ENCODE results near the gene CAPN13.

The CAPN13 gene

GRCh38 chr2:30763151-30763660 lies 44.0 kb downstream of the CAPN13 start:
- DNase-seq, result no peak

GRCh38 chr2:30761226-30761625 lies 46.0 kb downstream of the CAPN13 start:
- DNase-seq, result no peak

GRCh38 chr2:30759481-30759880 lies 47.8 kb downstream of the CAPN13 start:
- no peak for DNase-seq

- DNase-seq, result no peak
Observed at GRCh38 chr2:30758191-30758651, 49.0 kb downstream of the CAPN13 start.

GRCh38 chr2:30757749-30758148 lies 49.5 kb downstream of the CAPN13 start:
- DNase-seq, result no peak

GRCh38 chr2:30756971-30757370 lies 50.3 kb downstream of the CAPN13 start:
- DNase-seq, result no peak

GRCh38 chr2:30756051-30756719 lies 51.1 kb downstream of the CAPN13 start:
- no peak for DNase-seq

GRCh38 chr2:30753630-30754029 lies 53.6 kb downstream of the CAPN13 start:
- no peak for DNase-seq

- DNase-seq, result no peak
Observed at GRCh38 chr2:30752811-30753210, 54.4 kb downstream of the CAPN13 start.

GRCh38 chr2:30747206-30747605 lies 60.0 kb downstream of the CAPN13 start:
- DNase-seq, result no peak

GRCh38 chr2:30744823-30745222 lies 62.4 kb downstream of the CAPN13 start:
- no peak for DNase-seq

GRCh38 chr2:30741576-30741975 lies 65.7 kb downstream of the CAPN13 start:
- DNase-seq, result no peak

GRCh38 chr2:30738141-30738911 lies 68.9 kb downstream of the CAPN13 start:
- no peak for DNase-seq

- DNase-seq, result no peak
Observed at GRCh38 chr2:30737326-30737610, 70.0 kb downstream of the CAPN13 start.

GRCh38 chr2:30736461-30737325 lies 70.6 kb downstream of the CAPN13 start:
- DNase-seq, result no peak

GRCh38 chr2:30733876-30734520 lies 73.2 kb downstream of the CAPN13 start:
- no peak for DNase-seq

- DNase-seq, result no peak
Observed at GRCh38 chr2:30732876-30733275, 74.4 kb downstream of the CAPN13 start.

- no peak for DNase-seq
Observed at GRCh38 chr2:30732376-30732775, 74.9 kb downstream of the CAPN13 start.

- DNase-seq, result no peak
Observed at GRCh38 chr2:30731706-30732105, 75.5 kb downstream of the CAPN13 start.

- no peak for DNase-seq
Observed at GRCh38 chr2:30730736-30731647, 76.3 kb downstream of the CAPN13 start.

GRCh38 chr2:30729031-30729430 lies 78.2 kb downstream of the CAPN13 start:
- no peak for DNase-seq
